ENCODE data around the gene SH3BP4. TPM values are rescaled to one million over a fixed set of nuclear protein-coding genes. Genes with fewer than 3 reads are reported as not detected.

The SH3BP4 gene
- total RNA-seq, 4 donors from 2014 or later, result 29.1 to 57.8 (median 42.6) TPM

DNA sequence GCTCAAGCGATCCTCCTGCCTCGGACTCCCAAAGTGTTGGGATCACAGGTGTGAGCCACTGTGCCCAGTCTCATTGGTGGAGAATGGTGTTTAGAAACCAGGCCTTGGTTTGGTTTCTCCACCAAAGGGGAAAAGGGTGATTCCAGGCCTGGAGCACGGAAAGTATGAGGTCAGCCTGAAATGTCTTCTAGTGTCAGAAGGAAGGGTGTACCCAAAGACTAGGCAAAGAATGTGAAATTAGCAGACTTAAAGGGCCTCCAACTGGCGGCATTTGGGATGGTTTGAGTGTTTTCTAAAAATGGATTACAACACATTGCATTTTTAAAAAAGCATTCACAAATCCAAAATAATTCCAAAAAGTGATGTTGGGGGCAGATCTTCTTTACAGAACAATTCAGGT lies 139.6 kb downstream of the SH3BP4 start:
- no peak for TF ChIP-seq CTCF (IDR thresholded peaks at IDR 0.05)
- TF ChIP-seq POLR2A (IDR thresholded peaks at IDR 0.05), result no peak
- 89 to 91% methylated on average over 4 of the region's 4 CpGs for WGBS, 2 donors
- H3K4me3 ChIP-seq (ENCODE audit: low read depth, poor library complexity, severe bottlenecking), result no peak overlapping the region
- intact Hi-C loops (cut with DNase I; ENCODE audit: low total_unique reads), result no loop called here
- peak in 1 of 2 donors; percentile 12 for DNase-seq (ENCODE audit: low spot score in 2 of 2)

DNA sequence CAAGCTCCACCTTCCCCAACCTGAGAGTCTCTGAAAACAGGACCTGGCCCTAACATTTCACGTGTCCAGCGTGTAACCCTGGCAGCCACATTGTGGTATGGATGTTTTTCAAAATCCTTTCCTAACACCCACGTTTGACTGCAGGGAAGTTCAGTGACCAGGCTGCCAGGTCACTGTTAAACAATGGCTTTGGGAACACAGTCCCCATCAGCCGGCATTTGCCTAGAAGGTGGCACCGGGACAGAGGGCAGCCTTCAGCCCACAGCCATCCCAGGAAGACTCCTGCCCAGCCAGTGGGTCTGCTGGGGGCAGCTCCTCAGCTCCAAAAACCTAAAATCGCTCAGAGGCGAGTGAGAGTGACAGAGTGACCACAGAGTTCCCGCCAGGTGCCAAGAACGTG lies 140.2 kb downstream of the SH3BP4 start:
- peak in 1 of 2 donors; percentile 43 for DNase-seq (ENCODE audit: low spot score in 2 of 2)
- TF ChIP-seq CTCF (IDR thresholded peaks at IDR 0.05) (no peak), POLR2A (IDR thresholded peaks at IDR 0.05) (no peak)
- no peak overlapping the region for H3K4me3 ChIP-seq (ENCODE audit: low read depth, poor library complexity, severe bottlenecking)
- 78 to 88% methylated on average over 9 of the region's 9 CpGs for WGBS, 2 donors
- intact Hi-C loops (cut with DNase I; ENCODE audit: low total_unique reads), result no loop called here

GRCh38 chr2:235092433-235093223 lies 140.8 kb downstream of the SH3BP4 start:
- no peak for TF ChIP-seq POLR2A (IDR thresholded peaks at IDR 0.05)
- no peak for TF ChIP-seq CTCF (IDR thresholded peaks at IDR 0.05)
- H3K4me3 ChIP-seq (ENCODE audit: low read depth, poor library complexity, severe bottlenecking), result no peak overlapping the region
- 88 to 92% methylated on average over 17 of the region's 17 CpGs for WGBS, 2 donors
- peak in 1 of 2 donors; percentile 69 for DNase-seq (ENCODE audit: low spot score in 2 of 2)
- intact Hi-C loops (cut with DNase I; ENCODE audit: low total_unique reads), result no loop called here

DNA sequence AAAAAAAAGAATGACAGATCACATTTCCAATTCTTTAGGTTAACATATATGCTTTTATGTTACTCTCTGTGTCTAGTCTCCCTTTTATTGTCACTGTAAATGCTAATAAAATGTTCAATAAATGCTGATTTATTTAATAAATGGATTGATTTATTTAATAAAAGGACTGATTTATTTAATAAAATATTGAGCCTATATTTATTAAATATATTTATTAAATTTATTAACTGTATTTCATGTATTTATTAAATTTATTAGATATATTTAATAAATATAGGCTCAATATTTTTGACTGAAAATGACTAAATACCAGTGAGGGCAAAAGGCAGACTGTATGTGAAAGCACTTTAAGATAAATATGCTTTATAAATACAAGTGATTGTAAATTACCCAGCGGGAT lies 142.6 kb downstream of the SH3BP4 start:
- 91 to 98% methylated on average over 1 of the region's 1 CpG for WGBS, 2 donors
- no peak overlapping the region for H3K4me3 ChIP-seq (ENCODE audit: low read depth, poor library complexity, severe bottlenecking)
- DNase-seq (ENCODE audit: low spot score in 2 of 2), result no peak
- TF ChIP-seq POLR2A (IDR thresholded peaks at IDR 0.05), result no peak
- no peak for TF ChIP-seq CTCF (IDR thresholded peaks at IDR 0.05)
- intact Hi-C loops (cut with DNase I; ENCODE audit: low total_unique reads), result no loop called here

DNA sequence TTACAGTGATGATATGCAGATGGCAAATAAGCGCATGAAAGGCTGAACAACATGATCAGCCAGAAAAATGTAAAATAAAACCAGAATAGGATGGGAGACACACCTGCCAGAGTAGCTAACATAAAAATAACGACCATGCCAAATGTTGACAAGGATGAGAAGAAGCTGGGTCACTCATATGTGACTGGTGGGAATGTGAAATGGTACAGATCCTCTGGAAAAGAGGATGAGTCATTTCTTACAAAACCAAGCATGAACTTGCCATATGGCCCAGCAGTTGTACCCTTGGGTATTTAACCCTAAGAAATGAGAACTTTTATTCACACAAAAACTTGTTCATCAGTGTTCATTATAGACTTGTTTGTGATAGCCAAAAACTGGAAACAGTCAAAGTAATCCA lies 143.8 kb downstream of the SH3BP4 start:
- DNase-seq (ENCODE audit: low spot score in 2 of 2), result no peak
- intact Hi-C loops (cut with DNase I; ENCODE audit: low total_unique reads), result no loop called here
- 72 to 81% methylated on average over 2 of the region's 2 CpGs for WGBS, 2 donors
- TF ChIP-seq CTCF (IDR thresholded peaks at IDR 0.05), result no peak
- TF ChIP-seq POLR2A (IDR thresholded peaks at IDR 0.05), result no peak
- no peak overlapping the region for H3K4me3 ChIP-seq (ENCODE audit: low read depth, poor library complexity, severe bottlenecking)

GRCh38 chr2:235096447-235096846 lies 144.6 kb downstream of the SH3BP4 start:
- no peak overlapping the region for H3K4me3 ChIP-seq (ENCODE audit: low read depth, poor library complexity, severe bottlenecking)
- 84 to 85% methylated on average over 4 of the region's 4 CpGs for WGBS, 2 donors
- intact Hi-C loops (cut with DNase I; ENCODE audit: low total_unique reads), result no loop called here
- TF ChIP-seq CTCF (IDR thresholded peaks at IDR 0.05) (no peak), POLR2A (IDR thresholded peaks at IDR 0.05) (no peak)
- DNase-seq (ENCODE audit: low spot score in 2 of 2), result peak in 1 of 2 donors; percentile 29
